K562 (cell line): Measurements from ENCODE around the gene HOXC10. TPM values are rescaled to one million over a fixed set of nuclear protein-coding genes. Genes with fewer than 3 reads are reported as not detected.

Source experiments
- ATAC-seq: fragments of 200-7000 bp; cut with Tn5 transposase; 3 replicates; pipeline ENCODE4 v1.9.1; 2020; ENCODE audit warnings: moderate library complexity
- BruUV-seq: library from RNA; stranded (reverse); fragments of 400-500 nt; replicated peaks from 2 replicates; lab custom pipeline; 2021; lab: Mats Ljungman, UMichigan
- CTCF ChIA-PET: fragments of 300-600 bp; formaldehyde crosslinking; extraction: SDS; loops from one replicate; lab custom pipeline; 2021; ENCODE audit warnings: low intra/inter-chr PET ratio; lab: Yijun Ruan, JAX
- POLR2A ChIA-PET: fragments of 300-600, 350-650 bp; sonication (Branson Sonifier 250); formaldehyde crosslinking; extraction: SDS; loops from one replicate; lab custom pipeline; 2021; ENCODE audit warnings: antibody characterized with exemption, inconsistent platforms; lab: Yijun Ruan, JAX
- DNase-seq, 4 experiments: peaks; one replicate each; pipeline versions ENCODE4 v3.0.0 to v3.0.0-alpha.2; 2011 to 2018; ENCODE audit warnings: low spot score in 3 of 4, mixed read lengths in 3 of 4; ENCODE audit errors: extremely low read depth in 1 of 4
- FAIRE-seq: peaks from 2 replicates; lab custom pipeline; 2011; peaks lifted over from hg19 to GRCh38; lab: Jason Lieb, UNC
- H2AFZ ChIP-seq: 2 replicates; pipeline ENCODE4 v1.6.0; 2011; ENCODE audit warnings: low read depth, low read length, control low read depth, inconsistent platforms
- H3K27ac ChIP-seq: fragments of 200-600 bp; 3 replicates; pipeline ENCODE4 v1.8.0; 2011; ENCODE audit warnings: low read depth, mild to moderate bottlenecking, control low read depth, inconsistent platforms, low read length, moderate library complexity, mixed read lengths; ENCODE audit errors: extremely low read depth
- H3K27me3 ChIP-seq, 2 experiments: fragments of 300-600 bp in 1 of 2; 2 replicates in 1 of 2; 3 replicates in 1 of 2; pipeline versions ENCODE4 v1.6.0 to v1.8.0; 2011; ENCODE audit warnings: inconsistent platforms in 2 of 2, low read length in 2 of 2, mild to moderate bottlenecking in 1 of 2, mixed read lengths in 1 of 2, moderate library complexity in 1 of 2; ENCODE audit not compliant: control insufficient read depth in 2 of 2, insufficient read depth in 2 of 2
- H3K36me3 ChIP-seq: fragments of 300-600 bp; 3 replicates; pipeline ENCODE4 v1.8.0; 2011; ENCODE audit warnings: mild to moderate bottlenecking, low read length, inconsistent platforms; ENCODE audit not compliant: control insufficient read depth, insufficient read depth
- H3K4me1 ChIP-seq, 2 experiments: fragments of 200-600 bp in 1 of 2; replicated peaks in 1 of 2; 2 replicates in 1 of 2; 3 replicates in 1 of 2; pipeline versions ENCODE4 v1.5.1 to v1.8.0; 2011; ENCODE audit warnings: inconsistent platforms in 2 of 2, low read length in 2 of 2, mild to moderate bottlenecking in 1 of 2, mixed read lengths in 1 of 2, moderate library complexity in 1 of 2; ENCODE audit not compliant: control insufficient read depth in 2 of 2, insufficient read depth in 2 of 2
- H3K4me2 ChIP-seq: 2 replicates; pipeline ENCODE4 v1.6.1; 2011; ENCODE audit warnings: low read length, control low read depth, inconsistent platforms, mixed read lengths; ENCODE audit not compliant: insufficient read depth
- H3K4me3 ChIP-seq: fragments of 200-600 bp; sonication (generic), shearing (Covaris generic); 2 replicates; pipeline ENCODE4 v1.5.1; 2016; ENCODE audit warnings: control low read depth, inconsistent platforms
- H3K79me2 ChIP-seq: fragments of 200-600 bp; 3 replicates; pipeline ENCODE4 v1.8.0; 2011; ENCODE audit warnings: low read length, inconsistent platforms; ENCODE audit not compliant: control insufficient read depth, insufficient read depth
- H3K9ac ChIP-seq, 2 experiments: 2 replicates each; pipeline versions ENCODE4 v1.6.0 to v1.6.1; 2011; ENCODE audit warnings: low read depth in 2 of 2, low read length in 2 of 2, control low read depth in 1 of 2, inconsistent platforms in 1 of 2, mild to moderate bottlenecking in 1 of 2, mixed read lengths in 1 of 2; ENCODE audit not compliant: insufficient read depth in 1 of 2
- H3K9me1 ChIP-seq: one replicate; pipeline ENCODE4 v1.6.0; 2011; ENCODE audit warnings: inconsistent platforms, mild to moderate bottlenecking, low read length, moderate library complexity; ENCODE audit not compliant: control insufficient read depth, insufficient read depth
- H3K9me3 ChIP-seq: replicated peaks from 2 replicates; pipeline ENCODE4 v1.5.1; 2011; ENCODE audit warnings: low read depth, low read length, inconsistent platforms; ENCODE audit not compliant: control insufficient read depth, insufficient read depth
- H4K20me1 ChIP-seq: replicated peaks from 2 replicates; pipeline ENCODE4 v1.6.1; 2011; ENCODE audit warnings: low read length, inconsistent platforms, mixed read lengths; ENCODE audit not compliant: control insufficient read depth, insufficient read depth
- C11orf30 ChIP-seq: fragments of 450-650 bp; IDR thresholded peaks from 2 replicates; pipeline ENCODE4 v1.6.1; 2016; ENCODE audit warnings: low read depth, mild to moderate bottlenecking
- CTBP1 ChIP-seq: fragments of 450-650 bp; IDR thresholded peaks from 2 replicates; pipeline ENCODE4 v1.6.1; 2016; ENCODE audit warnings: borderline replicate concordance
- ELK3 ChIP-seq: fragments of 450-650 bp; formaldehyde crosslinking; IDR thresholded peaks from 2 replicates; pipeline ENCODE4 v1.4.0; 2020; ENCODE audit warnings: mild to moderate bottlenecking
- ETV1 ChIP-seq: fragments of 450-650 bp; conservative IDR thresholded peaks from 2 replicates; pipeline ENCODE4 v1.6.1; 2016; ENCODE audit warnings: missing genetic modification characterization, control low read depth, low read depth, missing compliant biosample characterization
- FOXA1 ChIP-seq: fragments of 450-650 bp; IDR thresholded peaks from 2 replicates; pipeline ENCODE4 v1.6.1; 2016; ENCODE audit warnings: mild to moderate bottlenecking, borderline replicate concordance
- FOXJ2 ChIP-seq: fragments of 200-800 bp; sonication (Bioruptor generic); IDR thresholded peaks from 2 replicates; pipeline ENCODE4 v1.6.1; 2016; ENCODE audit warnings: missing genetic modification characterization, missing compliant biosample characterization
- HMG20B ChIP-seq: fragments of 250-450 bp; sonication (Bioruptor Pico); IDR thresholded peaks from 2 replicates; pipeline ENCODE4 v1.5.0; 2021; ENCODE audit warnings: mild to moderate bottlenecking
- KLF1 ChIP-seq: fragments of 450-650 bp; IDR thresholded peaks from 2 replicates; pipeline ENCODE4 v1.6.1; 2016; ENCODE audit warnings: missing genetic modification characterization, missing compliant biosample characterization
- MAZ ChIP-seq, 2 experiments: fragments of 450-650 bp in 1 of 2; sonication (generic) in 1 of 2; formaldehyde crosslinking; IDR thresholded peaks in 1 of 2; conservative IDR thresholded peaks in 1 of 2; 2 replicates each; pipeline versions ENCODE4 v1.4.0 to v1.5.0; 2020; ENCODE audit warnings: mild to moderate bottlenecking in 1 of 2, missing genetic modification reagents in 1 of 2
- NFATC3 ChIP-seq: fragments of 450-650 bp; IDR thresholded peaks from 2 replicates; pipeline ENCODE4 v1.6.1; 2017; ENCODE audit warnings: mild to moderate bottlenecking
- NR2F6 ChIP-seq: fragments of 450-650 bp; formaldehyde crosslinking; IDR thresholded peaks from 2 replicates; pipeline ENCODE4 v1.4.0; 2020; ENCODE audit warnings: mild to moderate bottlenecking
- SLC30A9 ChIP-seq: fragments of 250-450 bp; sonication (Bioruptor Pico); IDR thresholded peaks from 2 replicates; pipeline ENCODE4 v1.8.0; 2022; ENCODE audit warnings: mild to moderate bottlenecking, moderate library complexity
- SMARCA5 ChIP-seq: fragments of 450-650 bp; IDR thresholded peaks from 2 replicates; pipeline ENCODE4 v1.6.1; 2016
- SPI1 ChIP-seq: IDR thresholded peaks from 2 replicates; pipeline ENCODE4 v1.6.1; 2011; ENCODE audit warnings: low read depth, low read length, control low read depth, borderline replicate concordance
- SRSF9 ChIP-seq: fragments of 200-400 bp; formaldehyde crosslinking; IDR thresholded peaks from 2 replicates; pipeline ENCODE4 v1.6.1; 2017; ENCODE audit warnings: low read depth, low read length, borderline replicate concordance
- U2AF1 ChIP-seq: fragments of 200-400 bp; formaldehyde crosslinking; optimal IDR thresholded peaks from 2 replicates; pipeline ENCODE3; 2017; ENCODE audit warnings: mild to moderate bottlenecking, low read depth, low read length, moderate library complexity
- VEZF1 ChIP-seq: fragments of 200-800 bp; sonication (Bioruptor generic); IDR thresholded peaks from 2 replicates; pipeline ENCODE4 v1.6.1; 2017; ENCODE audit warnings: missing genetic modification characterization, missing compliant biosample characterization
- ZBTB2 ChIP-seq: fragments of 450-650 bp; IDR thresholded peaks from 2 replicates; pipeline ENCODE4 v1.6.1; 2016; ENCODE audit warnings: antibody characterized with exemption
- ZNF57 ChIP-seq: fragments of 450-650 bp; formaldehyde crosslinking; IDR thresholded peaks from 2 replicates; pipeline ENCODE4 v1.4.0; 2020; ENCODE audit warnings: mild to moderate bottlenecking, moderate library complexity
- WGBS: fragments of 100-300 bp; shearing (Covaris generic); methylation state at CpG from one replicate; pipeline ENCODE4 v1.1.6; 2016; ENCODE audit warnings: low coverage, mixed read lengths; ENCODE audit not compliant: insufficient coverage; ENCODE audit errors: missing lambda C conversion rate; 5-methylcytosine and 5-hydroxymethylcytosine counted together
- in situ Hi-C: fragments of 300-500 bp; cut with MboI; formaldehyde crosslinking; loops from 4 replicates; pipeline ENCODE4 v1.15.0; 2018; ENCODE audit warnings: inconsistent platforms, mixed read lengths
- intact Hi-C: fragments of 100-400 bp; cut with micrococcal nuclease; formaldehyde crosslinking; loops from 2 replicates; pipeline ENCODE4 v1.14.2; 2022
- polyA plus RNA-seq, 8 experiments: library from polyadenylated mRNA; depleted of rRNA in 4 of 8; stranded (reverse) in 5 of 8; unstranded in 3 of 8; fragments of >200 nt; fragmentation: Nextera tagmentation in 2 of 8; fragmentation: Illumina TruSeq in 1 of 8; extraction: Ambion mirVana in 2 of 8; extraction: Trizol in 1 of 8; gene quantifications; 2 replicates each; pipeline versions ENCODE4 v1.2.1 to v1.2.3, GENCODE V29; 2011 to 2014; ENCODE audit warnings: inconsistent platforms in 1 of 8, missing spikeins in 1 of 8
- total RNA-seq, 7 experiments: library from RNA; depleted of rRNA in 6 of 7; stranded (reverse); fragments of >200 nt in 6 of 7; fragmentation: Illumina TruSeq in 2 of 7; extraction: Trizol in 2 of 7; gene quantifications; 2 replicates each; pipeline versions ENCODE4 v1.2.1 to v1.2.3, GENCODE V29; 2011 to 2021; ENCODE audit warnings: low replicate concordance in 1 of 7

HOXC10 gene
- total and polyA plus RNA-seq, 9 of the 15 experiments (the other 6 are each of a cell fraction or from before 2014, with no cell fraction given), result 0.13 to 0.77 (median 0.35) TPM; not detected in 2

- ATAC-seq, result peak; percentile 71
- H3K9me1 ChIP-seq, result no peaks in the 10 kb centered on the region
- peaks cover 12 to 50% of the 10 kb centered on the region in 2 experiments; a peak in 4 of 5 replicates for H3K4me1 ChIP-seq
- H3K27ac ChIP-seq, result no peak overlapping the region
- intact Hi-C loops (loop anchor here (5.0 kb wide), 1 partner anchor 143 kb away; no protein-coding TSS in a partner anchor), in situ Hi-C loops (no loop called here)
- peak overlapping the region in 1 of 2 experiments; percentile 5; a peak in 1 of 4 replicates for H3K9ac ChIP-seq
- peak overlapping the region; percentile 24; the same call in 1 of the 2 replicates for H3K4me2 ChIP-seq
- peak; percentile 61 to 67 (median 64) for DNase-seq
- peaks cover 45 to 61% of the 10 kb centered on the region in 2 experiments for H3K27me3 ChIP-seq
- FAIRE-seq, result no peak
- no TSS peak for BruUV-seq
- WGBS, result 12% methylated on average over 31 of the region's 34 CpGs
- ChIA-PET CTCF (no interaction called here), POLR2A (interaction anchor here (0.8 to 1.0 kb wide), 3 partner anchors 12 to 517 kb away, joined by 3 to 5 read pairs (median 3); no protein-coding TSS in a partner anchor)
- H2AFZ ChIP-seq, result peak overlapping the region; percentile 54
- no peak overlapping the region for H3K4me3 ChIP-seq
- H3K9me3 ChIP-seq, result no peaks in the 10 kb centered on the region
- no peaks in the 10 kb centered on the region for H3K79me2 ChIP-seq
- H3K36me3 ChIP-seq, result no peaks in the 10 kb centered on the region
- peaks cover 6% of the 10 kb centered on the region for H4K20me1 ChIP-seq
- TF ChIP-seq SMARCA5 (no peak), ZBTB2 (no peak), SRSF9 (no peak), U2AF1 (no peak), FOXA1 (no peak), CTBP1 (peak; percentile 95), ZNF57 (CRISPR knock-in tag) (no peak), HMG20B (no peak), FOXJ2 (tag) (no peak), VEZF1 (CRISPR knock-in tag) (peak; percentile 83), SLC30A9 (no peak), MAZ (CRISPR knock-in tag; conservative IDR thresholded peaks at IDR 0.05 in 1 of 2, IDR thresholded peaks at IDR 0.05 in 1 of 2) (peak in 1 of 2 experiments; percentile 71; a peak in 2 of 4 replicates), NFATC3 (no peak), C11orf30 (no peak), KLF1 (tag) (no peak), SPI1 (peak; percentile 97), NR2F6 (CRISPR knock-in tag) (no peak), ETV1 (tag) (peak; percentile 44), ELK3 (CRISPR knock-in tag) (no peak)
These were observed 35.1 kb upstream of the HOXC10 start for GRCh38 chr12:53949631-53950436.
